Sciatic nerve (tissue), 2 donors: ENCODE measurements around the gene MYL5. TPM values are rescaled to one million over a fixed set of nuclear protein-coding genes. Genes with fewer than 3 reads are reported as not detected.
A peak's percentile ranks its signal among the peaks of the same experiment; 100 is the strongest.
"Not testable (repeated sequence)": the region's sequence is repeated elsewhere in the genome, so short reads cannot be mapped to it uniquely, and the experiment has no call there.

Source experiments
- ATAC-seq: fragments of 200-7000 bp; cut with Tn5 transposase; one replicate; pipeline ENCODE4 v1.9.1; 2020; ENCODE audit warnings: mild to moderate bottlenecking, moderate library complexity
- DNase-seq: peaks from one replicate; pipeline ENCODE4 v3.0.0-alpha.2; 2020; ENCODE audit warnings: low spot score
- intact Hi-C: fragments of 100-400 bp; cut with DNase I; formaldehyde crosslinking; loops from one replicate; pipeline ENCODE4 v1.14.2; 2022
- total RNA-seq: library from RNA; stranded (reverse); fragmentation: NEBNext Ultra II Directional; extraction: Animal tissue kit (Norgen Biotek cat#: 25700); gene quantifications from one replicate; pipeline ENCODE4 v1.2.1, GENCODE V29; 2021
- donor health status: DM: no; HTN: no; CAD: no.
- donor health status: DM: no; HTN: no; CAD: no.

Gene MYL5
- total RNA-seq, 1 donor from 2014 or later = 14.6 TPM

GRCh38 chr4:694341-694940 lies 20.1 kb downstream of the MYL5 start:
- ATAC-seq, DNase-seq: not testable (repeated sequence)

GRCh38 chr4:699816-700580 lies 25.7 kb downstream of the MYL5 start:
- DNase-seq = no peak
- ATAC-seq = no peak
- intact Hi-C loops = no loop called here

More at GRCh38 chr4:694341-694940, 20.1 kb downstream of the MYL5 start:
- intact Hi-C loops = not testable (repeated sequence)

- no peak for ATAC-seq
- intact Hi-C loops = no loop called here
- DNase-seq = no peak
Observed at GRCh38 chr4:700587-701264, 26.4 kb downstream of the MYL5 start.

GRCh38 chr4:702618-703048 lies 28.3 kb downstream of the MYL5 start:
- intact Hi-C loops = no loop called here

GRCh38 chr4:703336-704197 lies 29.2 kb downstream of the MYL5 start:
- ATAC-seq (no peak), DNase-seq (no peak)
- intact Hi-C loops = no loop called here

More at GRCh38 chr4:702618-703048, 28.3 kb downstream of the MYL5 start:
- DNase-seq (no peak), ATAC-seq (no peak)

- DNase-seq = no peak
- ATAC-seq = peak; percentile 8
- intact Hi-C loops = no loop called here
Observed at GRCh38 chr4:704198-704891, 30.0 kb downstream of the MYL5 start.

- intact Hi-C loops = no loop called here
- DNase-seq (no peak), ATAC-seq (no peak)
Observed at GRCh38 chr4:704971-705277, 30.6 kb downstream of the MYL5 start.

- ATAC-seq = peak; percentile 98
- intact Hi-C loops = no loop called here
- DNase-seq = peak; percentile 99
Observed at GRCh38 chr4:705278-706082, 31.1 kb downstream of the MYL5 start, which contains the start of gene PCGF3. Gene PCGF3, plus strand, starts transcription at chr4:705832. Its CDS starts 27,849 bp downstream, at chr4:733681.

- ATAC-seq, intact Hi-C loops, DNase-seq: not testable (repeated sequence)
Observed at GRCh38 chr4:706083-706633, 31.8 kb downstream of the MYL5 start.

GRCh38 chr4:706834-707598 lies 32.7 kb downstream of the MYL5 start:
- no peak for DNase-seq
- intact Hi-C loops = no loop called here
- no peak for ATAC-seq

GRCh38 chr4:707929-708630 lies 33.7 kb downstream of the MYL5 start:
- ATAC-seq (no peak), DNase-seq (no peak)
- intact Hi-C loops = no loop called here

- DNase-seq = no peak
- no peak for ATAC-seq
- intact Hi-C loops = no loop called here
Observed at GRCh38 chr4:708631-708933, 34.2 kb downstream of the MYL5 start.

- intact Hi-C loops = no loop called here
- ATAC-seq = no peak
- no peak for DNase-seq
Observed at GRCh38 chr4:709348-709747, 35.0 kb downstream of the MYL5 start.

- ATAC-seq = no peak
- intact Hi-C loops = no loop called here
- no peak for DNase-seq
Observed at GRCh38 chr4:710116-710515, 35.8 kb downstream of the MYL5 start.

GRCh38 chr4:710916-711315 lies 36.6 kb downstream of the MYL5 start:
- intact Hi-C loops = no loop called here
- ATAC-seq (no peak), DNase-seq (no peak)

- no peak for ATAC-seq
- no peak for DNase-seq
- intact Hi-C loops = no loop called here
Observed at GRCh38 chr4:712093-712492, 37.8 kb downstream of the MYL5 start.
